HG03342 (cell line): Measurements from ENCODE around the gene ENAM.
"Not testable (repeated sequence)": the region's sequence is repeated elsewhere in the genome, so short reads cannot be mapped to it uniquely, and the experiment has no call there.

Source experiments
- ATAC-seq: cut with Tn5 transposase; IDR thresholded peaks from one replicate; pipeline ENCODE4 v1.9.1; 2021; ENCODE audit warnings: mild to moderate bottlenecking, moderate library complexity; ENCODE audit not compliant: unreplicated experiment

ENAM gene

GRCh38 chr4:70676554-70677090 is 48.1 kb downstream of the ENAM start:
- no peak for ATAC-seq

- ATAC-seq: peak; percentile 66
Observed at GRCh38 chr4:70678383-70678999, 49.9 kb downstream of the ENAM start.

GRCh38 chr4:70680934-70681333 is 52.4 kb downstream of the ENAM start:
- no peak for ATAC-seq

- peak; percentile 51 for ATAC-seq
Observed at GRCh38 chr4:70681704-70682103, 53.2 kb downstream of the ENAM start.

GRCh38 chr4:70682142-70682541 is 53.6 kb downstream of the ENAM start:
- ATAC-seq: not testable (repeated sequence)

- peak; percentile 7 for ATAC-seq
Observed at GRCh38 chr4:70687392-70687791, 58.8 kb downstream of the ENAM start.

GRCh38 chr4:70687821-70688794 is 59.6 kb downstream of the ENAM start, which contains the start of gene UTP3:
TSS of gene UTP3 (plus strand) at chr4:70688532. CDS start at chr4:70688678, 146 bp downstream.
- ATAC-seq: peak; percentile 95

GRCh38 chr4:70688795-70689231 is 60.3 kb downstream of the ENAM start:
- no peak for ATAC-seq

- ATAC-seq: no peak
Observed at GRCh38 chr4:70691661-70692060, 63.1 kb downstream of the ENAM start.

GRCh38 chr4:70694633-70695032 is 66.1 kb downstream of the ENAM start:
- ATAC-seq: not testable (repeated sequence)
